Stimulated activated effector memory CD8-positive, alpha-beta T cell treated with anti-CD3 and anti-CD28 coated beads, Interleukin-12 subunit alpha, Interleukin-12 subunit beta, amount 100 ng/mL, for 72 hours (primary cell): Measurements from ENCODE around the gene MERTK.
"Not testable (repeated sequence)": the region's sequence is repeated elsewhere in the genome, so short reads cannot be mapped to it uniquely, and the experiment has no call there.

Experiments used
- ATAC-seq: fragments of 150-1000 bp; cut with Tn5 transposase; 2 replicates; pipeline ENCODE4 v1.10.0; 2021
- DNase-seq, 2 donors: peaks; one replicate each; pipeline ENCODE4 v3.0.0; 2021 to 2022; ENCODE audit warnings: low spot score in 2 of 2
- H3K27ac Mint-ChIP-seq: one replicate; pipeline ENCODE4 v1.8.0; 2022; ENCODE audit warnings: mild to moderate bottlenecking, mixed read lengths
- H3K36me3 Mint-ChIP-seq: one replicate; pipeline ENCODE4 v1.8.0; 2022; ENCODE audit warnings: mild to moderate bottlenecking, mixed read lengths
- H3K4me1 Mint-ChIP-seq: one replicate; pipeline ENCODE4 v1.8.0; 2022; ENCODE audit warnings: mixed read lengths
- H3K4me3 Mint-ChIP-seq: one replicate; pipeline ENCODE4 v1.8.0; 2022; ENCODE audit warnings: mild to moderate bottlenecking, mixed read lengths
- H3K9me3 Mint-ChIP-seq: one replicate; pipeline ENCODE4 v1.8.0; 2022; ENCODE audit warnings: mixed read lengths

MERTK gene

DNA sequence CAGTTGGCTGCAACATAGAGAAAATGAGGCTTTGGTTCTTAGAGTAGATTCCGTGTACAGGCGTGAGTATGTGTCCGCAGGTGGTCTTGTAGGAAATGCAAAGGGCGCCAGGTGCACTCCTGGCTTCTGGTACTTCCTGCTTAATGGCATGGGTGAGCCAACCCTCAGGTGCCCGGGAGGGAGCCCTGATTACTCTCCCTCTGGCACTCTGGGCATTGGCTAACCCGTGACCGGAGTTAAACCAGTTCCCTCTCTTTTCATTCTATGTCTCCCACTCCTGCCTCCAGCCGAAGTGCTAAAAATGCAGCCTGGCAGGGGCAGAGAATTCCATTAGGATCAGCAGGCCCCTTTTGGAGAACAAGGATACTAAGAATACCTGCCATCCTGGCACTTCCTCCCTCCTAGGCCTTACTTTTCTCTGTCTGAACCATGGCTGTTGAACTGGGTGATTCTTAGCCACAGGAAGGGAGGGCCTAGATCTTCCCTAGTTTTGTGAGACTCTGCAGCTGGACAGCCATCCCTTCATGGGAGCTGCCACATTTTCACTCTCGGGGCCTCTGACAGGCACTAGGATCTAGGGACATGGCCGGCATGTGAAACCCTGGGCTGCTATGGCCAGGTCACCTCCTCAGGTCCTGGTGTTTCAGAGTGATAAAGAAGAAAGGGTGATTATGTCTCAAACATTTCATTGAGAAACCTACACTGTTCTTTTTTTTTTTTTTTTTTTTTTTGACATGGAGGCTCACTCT lies 6.5 kb downstream of the MERTK start:
- no peaks in the 10 kb centered on the region for H3K9me3 Mint-ChIP-seq
- ATAC-seq, result no peak
- no peak overlapping the region for H3K4me3 Mint-ChIP-seq

DNA sequence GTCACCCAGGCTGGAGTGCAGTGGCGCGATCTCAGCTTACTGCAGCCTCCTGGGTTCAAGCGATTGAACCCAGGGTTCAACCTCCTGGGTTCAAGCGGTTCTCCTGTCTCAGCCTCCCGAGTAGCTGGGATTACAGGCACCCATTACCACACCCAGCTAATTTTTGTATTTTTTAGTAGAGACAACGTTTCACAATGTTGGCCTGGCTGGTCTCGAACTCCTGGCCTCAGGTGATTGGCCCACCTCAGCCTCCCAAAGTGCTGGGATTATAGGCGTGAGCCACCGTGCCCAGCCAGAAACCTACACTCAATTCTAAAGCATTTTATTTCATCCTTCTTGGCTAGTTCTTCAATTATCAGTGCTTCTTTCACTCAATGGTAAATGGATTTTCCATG lies 7.1 kb downstream of the MERTK start:
- H3K27ac Mint-ChIP-seq, H3K9me3 Mint-ChIP-seq: not testable (repeated sequence)

More for the DNA sequence above, 6.5 kb downstream of the MERTK start:
- peaks cover 13% of the 10 kb centered on the region for H3K4me1 Mint-ChIP-seq
- DNase-seq, result no peak
- H3K36me3 Mint-ChIP-seq, result no peaks in the 10 kb centered on the region
- no peak overlapping the region for H3K27ac Mint-ChIP-seq

DNA sequence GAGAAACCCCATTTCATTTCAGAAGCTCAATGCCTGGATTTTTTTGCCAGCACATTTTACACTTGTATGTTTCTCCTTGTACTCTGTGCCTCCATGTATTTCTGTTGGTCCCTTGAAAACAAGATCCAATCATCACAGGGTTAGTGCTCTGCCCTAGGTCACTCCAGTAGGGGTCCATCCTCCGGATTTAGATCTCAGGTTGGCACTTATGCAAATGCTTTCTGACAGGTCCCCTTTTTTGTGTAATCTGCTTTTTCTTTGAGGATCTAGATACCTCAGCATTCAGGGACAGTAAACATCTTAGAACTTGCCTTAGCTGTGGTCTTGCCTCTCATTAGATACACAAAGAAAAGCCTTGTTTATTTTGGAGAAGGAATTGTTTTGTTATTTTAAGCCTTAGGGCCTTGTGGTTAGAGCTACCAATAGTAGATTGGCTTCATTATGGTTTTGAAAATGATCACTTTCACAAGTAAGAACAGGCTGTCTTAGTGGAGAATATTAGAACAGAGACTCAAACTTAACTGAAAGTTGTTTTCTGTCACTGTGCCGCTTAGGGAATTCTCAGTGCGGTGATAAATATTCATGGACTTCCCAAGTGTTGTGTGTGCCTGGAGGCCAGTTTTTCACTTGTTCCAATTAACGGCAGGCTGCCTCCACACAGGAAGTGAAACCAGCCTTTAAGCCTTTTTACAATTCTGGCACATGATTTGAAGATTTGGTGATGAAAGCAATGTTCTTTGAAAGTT lies 7.8 kb downstream of the MERTK start:
- DNase-seq (no peak), ATAC-seq (no peak)
- Mint-ChIP-seq H3K4me3 (no peak overlapping the region), H3K36me3 (no peaks in the 10 kb centered on the region), H3K27ac (no peak overlapping the region), H3K4me1 (peaks cover 13% of the 10 kb centered on the region), H3K9me3 (no peaks in the 10 kb centered on the region)

More for the DNA sequence above, 7.1 kb downstream of the MERTK start:
- not testable (repeated sequence) for H3K4me3 Mint-ChIP-seq, DNase-seq, ATAC-seq, H3K36me3 Mint-ChIP-seq
- H3K4me1 Mint-ChIP-seq, result peaks cover 13% of the 10 kb centered on the region

DNA sequence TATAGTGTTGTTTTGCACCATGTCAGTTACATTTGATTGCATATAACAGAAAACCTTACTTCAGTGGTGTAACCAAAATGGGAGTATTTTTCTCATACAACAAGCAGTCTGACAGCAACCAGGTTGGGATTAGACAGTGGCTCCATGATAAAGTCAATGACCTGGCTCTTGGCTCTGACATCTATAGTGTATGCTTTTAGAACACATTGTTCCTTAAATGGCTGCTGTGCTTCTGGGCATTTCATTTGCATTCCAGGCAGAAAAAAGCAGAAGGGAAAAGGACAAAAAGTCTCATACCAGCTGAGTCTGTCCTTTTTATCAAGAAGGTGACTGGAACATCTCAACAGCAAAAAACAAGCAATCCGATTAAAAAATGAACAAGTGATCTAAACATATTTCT lies 10.2 kb downstream of the MERTK start:
- H3K4me1 Mint-ChIP-seq, result peaks cover 8% of the 10 kb centered on the region
- no peak for ATAC-seq

DNA sequence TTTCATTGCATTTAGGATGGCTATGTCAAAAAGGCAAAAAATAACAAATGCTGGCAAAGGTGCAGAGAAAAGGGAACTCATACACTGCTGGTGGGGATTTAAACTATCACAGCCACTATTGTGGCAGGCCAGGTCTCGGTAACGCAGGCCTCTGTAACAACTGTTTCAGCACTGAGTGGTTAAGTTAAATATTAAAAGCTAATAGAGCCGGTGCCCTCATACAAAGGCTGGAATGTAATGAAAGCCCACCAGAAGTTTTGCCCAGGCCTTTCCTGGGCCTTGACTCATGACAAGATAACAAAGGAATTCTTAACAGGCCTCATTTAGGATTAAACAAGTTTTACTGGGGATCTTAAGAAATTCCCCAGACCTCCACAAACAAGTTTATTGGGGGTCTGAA lies 10.7 kb downstream of the MERTK start:
- H3K36me3 Mint-ChIP-seq, result no peaks in the 10 kb centered on the region
- H3K27ac Mint-ChIP-seq, result no peak overlapping the region
- ATAC-seq (no peak), DNase-seq (no peak)
- H3K4me3 Mint-ChIP-seq, result no peak overlapping the region
- peaks cover 8% of the 10 kb centered on the region for H3K4me1 Mint-ChIP-seq
- H3K9me3 Mint-ChIP-seq, result no peaks in the 10 kb centered on the region

More for the DNA sequence above, 10.2 kb downstream of the MERTK start:
- no peak for DNase-seq
- no peaks in the 10 kb centered on the region for H3K36me3 Mint-ChIP-seq
- no peak overlapping the region for H3K27ac Mint-ChIP-seq
- no peaks in the 10 kb centered on the region for H3K9me3 Mint-ChIP-seq
- H3K4me3 Mint-ChIP-seq, result no peak overlapping the region

DNA sequence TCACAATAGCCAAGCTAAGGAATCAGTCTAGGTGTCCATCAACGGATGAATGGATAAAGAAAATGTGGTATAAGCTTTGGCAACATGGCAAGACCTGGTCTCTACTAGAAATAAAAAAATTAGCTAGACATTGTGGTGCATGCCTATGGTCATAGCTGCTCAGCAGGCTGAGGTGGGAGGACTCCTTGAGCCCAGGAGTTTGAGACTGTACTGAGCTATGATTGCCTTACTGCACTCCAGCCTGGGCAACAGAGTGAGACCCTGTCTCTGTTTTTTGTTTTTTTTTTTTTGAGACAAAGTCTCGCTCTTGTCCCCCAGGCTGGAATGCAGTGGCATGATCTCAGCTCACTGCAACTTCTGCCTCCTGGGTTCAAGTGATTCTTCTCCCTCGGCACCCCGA lies 11.6 kb downstream of the MERTK start:
- H3K9me3 Mint-ChIP-seq, H3K4me3 Mint-ChIP-seq, H3K27ac Mint-ChIP-seq, H3K36me3 Mint-ChIP-seq, H3K4me1 Mint-ChIP-seq, DNase-seq, ATAC-seq: not testable (repeated sequence)

DNA sequence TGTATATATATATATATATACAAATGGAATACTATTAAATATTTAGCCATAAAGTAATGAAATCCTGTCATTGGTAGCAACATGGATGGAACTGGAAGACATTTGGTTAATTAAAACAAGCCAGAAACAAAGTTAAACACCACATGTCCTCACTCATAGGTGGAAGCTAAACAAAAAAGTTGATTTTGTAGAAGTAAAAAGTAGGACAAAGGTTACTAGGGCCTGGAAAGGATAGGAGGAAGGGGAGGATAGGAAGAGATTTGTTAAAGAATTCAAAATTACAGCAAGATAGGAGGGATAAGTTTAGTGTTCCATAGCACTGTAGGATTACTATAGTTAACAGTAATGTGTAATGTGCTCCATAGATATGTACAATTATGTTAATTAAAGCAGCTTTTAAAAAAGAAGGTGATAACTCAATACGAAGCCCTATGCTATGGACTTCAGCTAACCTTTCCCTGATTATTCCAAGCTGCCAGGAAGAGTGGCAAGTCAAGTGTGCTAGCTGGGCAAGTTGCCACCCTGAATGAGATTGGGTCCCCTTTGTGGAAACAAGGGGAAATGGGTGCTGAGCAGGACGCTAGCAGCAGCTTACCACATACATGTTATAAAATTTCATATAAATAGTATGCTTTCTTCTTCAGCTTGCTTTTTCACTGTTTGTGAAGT lies 12.3 kb downstream of the MERTK start:
- Mint-ChIP-seq H3K4me1 (peaks cover 8% of the 10 kb centered on the region), H3K27ac (no peak overlapping the region), H3K9me3 (no peaks in the 10 kb centered on the region), H3K36me3 (no peaks in the 10 kb centered on the region), H3K4me3 (no peak overlapping the region)
- no peak for ATAC-seq
- no peak for DNase-seq

DNA sequence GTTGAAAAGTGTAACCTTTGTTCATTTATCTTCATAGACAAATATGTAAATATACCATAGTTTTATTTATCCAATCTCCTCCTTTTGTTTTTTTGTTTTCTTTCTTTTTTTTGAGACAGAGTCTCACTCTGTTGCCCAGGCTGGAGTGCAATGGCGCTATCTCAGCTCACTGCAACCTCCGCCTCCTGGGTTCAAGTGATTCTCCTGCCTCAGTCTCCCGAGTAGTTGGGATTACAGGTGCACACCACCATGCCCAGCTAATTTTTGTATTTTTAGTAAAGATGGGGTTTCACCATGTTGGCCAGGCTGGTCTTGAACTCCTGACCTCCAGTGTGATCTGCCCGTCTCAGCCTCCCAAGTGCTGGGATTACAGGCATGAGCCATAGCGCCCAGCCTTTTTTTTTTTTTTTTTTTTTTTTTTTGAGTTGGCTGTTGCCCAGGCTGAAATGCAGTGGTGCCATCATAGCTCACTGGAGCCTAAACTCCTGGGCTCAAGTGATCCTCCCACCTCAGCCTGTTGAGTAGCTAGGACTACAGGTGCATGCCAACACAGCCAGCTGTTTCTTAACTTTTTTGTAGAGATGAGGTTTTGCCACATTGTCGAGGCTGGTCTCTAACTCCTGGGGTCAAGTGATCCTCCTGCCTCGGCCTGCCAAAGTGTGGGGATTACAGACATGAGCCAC lies 13.0 kb downstream of the MERTK start:
- not testable (repeated sequence) for H3K4me1 Mint-ChIP-seq, H3K27ac Mint-ChIP-seq, H3K36me3 Mint-ChIP-seq, H3K4me3 Mint-ChIP-seq, H3K9me3 Mint-ChIP-seq, ATAC-seq, DNase-seq

DNA sequence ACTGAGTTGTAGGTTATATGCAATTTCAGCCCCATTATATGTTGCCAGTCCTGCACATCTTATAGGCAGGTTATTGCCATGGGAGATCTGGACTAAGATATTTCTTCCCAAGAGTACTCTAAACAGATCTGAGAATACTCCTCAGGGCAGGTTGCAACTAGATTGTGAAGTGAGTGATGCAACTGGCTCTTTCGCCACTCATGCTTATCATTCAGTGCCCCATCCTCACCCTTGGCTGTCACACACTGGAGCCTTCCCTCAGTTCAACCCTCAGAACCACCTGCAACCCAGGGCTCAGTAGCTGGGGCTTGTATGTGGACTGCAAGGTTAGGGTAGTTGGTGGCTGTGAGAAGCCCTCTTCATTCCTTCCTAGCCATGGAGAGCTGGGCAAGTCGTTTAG lies 14.1 kb downstream of the MERTK start:
- no peak overlapping the region for H3K27ac Mint-ChIP-seq
- no peaks in the 10 kb centered on the region for H3K36me3 Mint-ChIP-seq
- no peaks in the 10 kb centered on the region for H3K4me1 Mint-ChIP-seq
- ATAC-seq, result no peak
- no peaks in the 10 kb centered on the region for H3K9me3 Mint-ChIP-seq
- no peak for DNase-seq
- H3K4me3 Mint-ChIP-seq, result no peak overlapping the region

DNA sequence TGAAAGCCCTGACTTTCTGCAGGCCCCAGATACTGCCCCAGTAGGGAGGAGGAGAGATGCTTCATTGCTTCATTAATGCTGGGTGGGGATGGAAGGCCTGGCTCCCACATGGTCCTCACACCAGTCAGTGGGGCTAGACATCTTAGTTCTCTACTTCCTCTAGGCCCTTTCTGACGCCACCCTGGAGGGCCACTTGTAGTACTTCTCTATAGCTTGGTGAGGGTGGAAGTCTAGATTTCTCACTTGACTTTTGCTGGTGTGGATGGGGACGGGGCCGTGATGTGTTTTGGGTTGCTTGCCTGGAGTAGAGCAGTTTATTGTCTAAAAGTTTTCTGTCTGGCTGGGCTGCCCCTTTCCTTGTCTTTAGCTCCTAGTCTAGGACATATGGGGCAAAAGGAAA lies 18.7 kb downstream of the MERTK start:
- ATAC-seq (peak; percentile 16), DNase-seq (no peak)
- Mint-ChIP-seq H3K36me3 (no peaks in the 10 kb centered on the region), H3K9me3 (no peaks in the 10 kb centered on the region), H3K27ac (no peak overlapping the region), H3K4me1 (no peaks in the 10 kb centered on the region), H3K4me3 (no peak overlapping the region)

DNA sequence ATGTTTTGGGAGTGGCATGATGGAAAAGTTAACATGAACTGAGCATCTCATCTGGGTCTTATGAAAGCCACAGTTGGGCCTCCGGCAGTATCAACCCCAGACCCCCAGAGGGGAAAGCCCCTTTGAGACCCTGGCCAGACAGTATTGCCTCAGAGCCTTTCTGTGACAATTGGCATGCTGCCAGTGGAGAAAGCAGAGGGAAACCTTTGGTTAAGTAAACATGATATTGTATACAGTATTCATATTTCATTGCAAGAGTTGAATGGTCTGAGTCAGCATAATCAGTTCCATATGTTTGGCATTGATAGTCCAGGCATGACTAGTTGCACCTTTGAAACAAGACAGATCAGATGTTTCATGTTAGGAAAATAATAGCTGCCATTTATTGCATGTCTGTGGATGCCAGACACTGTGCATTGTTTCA lies 20.0 kb downstream of the MERTK start:
- Mint-ChIP-seq H3K9me3 (no peaks in the 10 kb centered on the region), H3K4me1 (no peaks in the 10 kb centered on the region), H3K36me3 (no peaks in the 10 kb centered on the region), H3K27ac (no peak overlapping the region), H3K4me3 (no peak overlapping the region)
- no peak for ATAC-seq
- DNase-seq, result no peak

DNA sequence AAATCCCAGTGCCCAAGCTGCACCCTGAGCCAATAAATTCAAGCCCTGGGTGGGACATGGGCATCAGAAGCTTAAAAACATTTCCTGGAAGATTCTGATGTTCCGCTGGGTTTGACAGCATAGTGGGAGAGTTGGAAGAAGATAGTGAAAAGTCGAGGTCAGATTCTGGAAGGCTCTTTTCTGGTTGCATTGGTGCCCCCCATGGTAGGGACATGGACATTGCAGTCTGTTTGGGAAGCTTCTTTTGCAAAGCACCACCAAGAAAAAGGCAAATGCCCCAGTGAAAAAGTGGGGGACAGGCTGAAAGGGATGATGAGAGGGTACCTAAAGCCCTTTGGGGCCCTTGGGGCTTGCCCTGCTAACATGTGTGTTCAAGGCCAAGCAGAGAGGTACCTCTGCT lies 21.0 kb downstream of the MERTK start:
- H3K9me3 Mint-ChIP-seq, result no peaks in the 10 kb centered on the region
- DNase-seq (no peak), ATAC-seq (no peak)
- H3K4me3 Mint-ChIP-seq, result no peak overlapping the region
- H3K4me1 Mint-ChIP-seq, result peaks cover 2% of the 10 kb centered on the region
- H3K36me3 Mint-ChIP-seq, result no peaks in the 10 kb centered on the region
- H3K27ac Mint-ChIP-seq, result no peak overlapping the region

DNA sequence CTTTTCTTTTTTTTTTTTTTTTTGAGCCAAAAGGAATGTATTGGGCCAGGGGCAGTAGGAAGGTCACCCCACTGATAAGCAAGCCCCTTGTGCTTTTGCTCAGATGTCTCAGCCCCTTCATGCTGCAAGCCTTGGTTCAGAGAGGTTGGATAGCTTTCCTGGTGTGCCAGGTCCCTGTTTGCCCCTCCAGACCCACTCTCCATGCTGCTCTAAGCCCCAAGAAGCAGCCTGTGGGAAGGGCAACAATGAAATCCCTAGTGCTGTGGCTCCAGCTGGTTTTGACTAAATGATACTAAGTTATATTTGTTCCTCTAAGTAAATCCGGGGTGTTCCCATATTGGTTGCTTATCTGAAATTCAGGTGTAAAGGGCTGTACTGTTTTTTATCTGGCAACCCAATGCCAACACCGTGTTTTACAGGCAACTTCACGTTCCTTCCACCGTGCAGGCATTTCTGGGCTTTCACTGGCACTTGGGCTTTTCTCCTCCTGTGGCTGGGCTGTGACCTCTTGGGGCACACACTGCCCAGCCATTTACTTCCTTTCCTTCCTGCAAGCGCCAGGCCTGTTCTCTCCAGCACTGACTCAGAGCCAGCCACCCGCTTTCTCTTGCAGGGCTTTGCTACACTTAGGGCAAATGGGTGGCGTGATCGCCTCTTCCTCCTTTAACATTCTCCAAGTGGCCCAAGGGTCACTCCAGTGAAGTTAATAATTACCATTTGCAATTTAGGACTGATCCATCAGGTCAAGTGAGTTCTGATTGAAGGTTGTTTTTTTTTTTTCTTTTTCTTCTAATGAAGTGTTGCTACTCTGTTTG lies 21.6 kb downstream of the MERTK start:
- Mint-ChIP-seq H3K9me3 (no peaks in the 10 kb centered on the region), H3K4me1 (peaks cover 7% of the 10 kb centered on the region), H3K4me3 (no peak overlapping the region), H3K36me3 (no peaks in the 10 kb centered on the region), H3K27ac (no peak overlapping the region)
- DNase-seq (no peak), ATAC-seq (no peak)

DNA sequence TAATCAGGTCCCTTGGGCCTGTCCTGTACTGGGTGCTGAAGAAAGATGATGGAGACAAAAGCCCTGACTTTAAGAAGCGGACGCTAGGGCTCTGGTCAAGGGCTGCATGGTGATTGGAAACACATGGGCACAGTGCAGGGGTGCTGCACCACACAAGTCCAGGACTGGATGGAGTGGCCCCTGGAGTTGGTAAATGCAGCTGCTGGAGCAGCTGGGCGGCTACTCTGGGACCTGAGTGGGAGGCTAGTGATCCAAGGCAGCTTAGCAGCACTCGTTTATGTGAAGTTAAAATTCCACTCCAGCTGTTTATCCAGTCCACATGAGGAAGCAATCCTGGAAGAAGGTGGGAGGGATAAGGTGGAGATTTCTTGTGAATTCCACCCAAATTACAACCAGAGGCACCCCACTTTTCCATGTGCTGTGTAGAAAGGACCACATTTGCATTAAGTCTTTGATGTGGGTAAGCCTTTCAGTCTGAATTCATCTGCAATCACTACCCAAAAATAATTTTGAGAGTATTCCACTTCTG lies 24.9 kb downstream of the MERTK start:
- H3K4me1 Mint-ChIP-seq, result peaks cover 7% of the 10 kb centered on the region
- no peaks in the 10 kb centered on the region for H3K36me3 Mint-ChIP-seq
- no peaks in the 10 kb centered on the region for H3K9me3 Mint-ChIP-seq
- ATAC-seq (no peak), DNase-seq (no peak)
- H3K27ac Mint-ChIP-seq, result no peak overlapping the region
- H3K4me3 Mint-ChIP-seq, result no peak overlapping the region
